Endothelial cell of umbilical vein (primary cell): ENCODE measurements around the gene NUDT2. TPM values are rescaled to one million over a fixed set of nuclear protein-coding genes. Genes with fewer than 3 reads are reported as not detected.

Experiments used
- BruUV-seq: library from RNA; stranded (reverse); fragments of 400-500 nt; replicated peaks from 2 replicates; lab custom pipeline; 2021; lab: Mats Ljungman, UMichigan
- CTCF ChIA-PET: fragments of 300-600, 350-600 bp; sonication (Branson Sonifier 250); formaldehyde crosslinking; loops from one replicate; lab custom pipeline; 2021; ENCODE audit warnings: antibody characterized with exemption, inconsistent platforms; lab: Charles Lee
- POLR2A ChIA-PET: fragments of 300-600, 350-600 bp; sonication (Branson Sonifier 250); formaldehyde crosslinking; loops from one replicate; lab custom pipeline; 2021; ENCODE audit warnings: antibody characterized with exemption, inconsistent platforms; lab: Charles Lee
- DNase-seq: peaks from one replicate; pipeline ENCODE4 v3.0.0-alpha.2; 2011; ENCODE audit warnings: low read depth, low spot score
- FAIRE-seq: peaks from 2 replicates; lab custom pipeline; 2011; peaks lifted over from hg19 to GRCh38; lab: Jason Lieb, UNC
- H2AFZ ChIP-seq: 2 replicates; pipeline ENCODE4 v1.6.0; 2012; ENCODE audit warnings: low read depth, low read length, control low read depth, inconsistent platforms
- H3K27ac ChIP-seq: 2 replicates; pipeline ENCODE4 v1.5.1; 2011; ENCODE audit warnings: low read depth, mild to moderate bottlenecking, control low read depth, low read length, moderate library complexity; ENCODE audit not compliant: insufficient read depth
- H3K27me3 ChIP-seq, 2 experiments: 2 replicates each; pipeline versions ENCODE4 v1.6.0 to v1.6.1; 2011; ENCODE audit warnings: low read length in 2 of 2, mixed read lengths in 1 of 2; ENCODE audit not compliant: control insufficient read depth in 2 of 2, insufficient read depth in 2 of 2
- H3K36me3 ChIP-seq, 2 experiments: 2 replicates in 1 of 2; 3 replicates in 1 of 2; pipeline ENCODE4 v1.5.1; 2011; ENCODE audit warnings: low read length in 2 of 2, mild to moderate bottlenecking in 1 of 2, moderate library complexity in 1 of 2; ENCODE audit not compliant: control insufficient read depth in 2 of 2, insufficient read depth in 2 of 2; ENCODE audit errors: extremely low read depth in 1 of 2
- H3K4me1 ChIP-seq: 3 replicates; pipeline ENCODE4 v1.5.1; 2011; ENCODE audit warnings: mild to moderate bottlenecking, low read length; ENCODE audit not compliant: control insufficient read depth, insufficient read depth; ENCODE audit errors: extremely low read depth
- H3K4me2 ChIP-seq: 2 replicates; pipeline ENCODE4 v1.6.1; 2011; ENCODE audit warnings: low read length, control low read depth, mixed read lengths; ENCODE audit not compliant: insufficient read depth
- H3K4me3 ChIP-seq, 3 experiments: fragments of 200-600 bp in 1 of 3; sonication (generic), shearing (Covaris generic) in 1 of 3; replicated peaks in 1 of 3; 2 replicates each; pipeline ENCODE4 v1.5.1; 2011 to 2016; ENCODE audit warnings: control low read depth in 3 of 3, low read length in 3 of 3, mild to moderate bottlenecking in 2 of 3, inconsistent platforms in 1 of 3, low read depth in 1 of 3, moderate library complexity in 1 of 3; ENCODE audit not compliant: insufficient read depth in 1 of 3
- H3K79me2 ChIP-seq: 2 replicates; pipeline ENCODE4 v1.6.0; 2012; ENCODE audit warnings: low read length, inconsistent platforms; ENCODE audit not compliant: control insufficient read depth, insufficient read depth
- H3K9ac ChIP-seq: replicated peaks from 2 replicates; pipeline ENCODE3; 2011; ENCODE audit warnings: low read length, control low read depth; ENCODE audit not compliant: insufficient read depth; ENCODE audit errors: extremely low read depth
- H3K9me1 ChIP-seq: replicated peaks from 3 replicates; pipeline ENCODE4 v1.6.0; 2011; ENCODE audit warnings: mild to moderate bottlenecking, low read length; ENCODE audit not compliant: control insufficient read depth, insufficient read depth; ENCODE audit errors: extremely low read depth
- H3K9me3 ChIP-seq: replicated peaks from 2 replicates; pipeline ENCODE4 v1.5.1; 2012; ENCODE audit warnings: low read length, inconsistent platforms; ENCODE audit not compliant: control insufficient read depth, insufficient read depth
- H4K20me1 ChIP-seq: replicated peaks from 2 replicates; pipeline ENCODE3; 2011; ENCODE audit warnings: mild to moderate bottlenecking, low read length; ENCODE audit not compliant: control insufficient read depth, insufficient read depth; ENCODE audit errors: extremely low read depth
- EZH2 ChIP-seq: IDR thresholded peaks from 2 replicates; pipeline ENCODE4 v1.6.1; 2012; ENCODE audit warnings: borderline replicate concordance, low read depth, mild to moderate bottlenecking, moderate library complexity, low read length, inconsistent platforms; ENCODE audit not compliant: severe bottlenecking
- FOS ChIP-seq: IDR thresholded peaks from 2 replicates; pipeline ENCODE4 v1.6.1; 2011; ENCODE audit warnings: mild to moderate bottlenecking, low read length, moderate library complexity, borderline replicate concordance; ENCODE audit not compliant: insufficient read depth
- GATA2 ChIP-seq: IDR thresholded peaks from 2 replicates; pipeline ENCODE4 v1.7.0; 2011; ENCODE audit warnings: low read depth, mild to moderate bottlenecking, moderate library complexity, mixed read lengths, low read length; ENCODE audit not compliant: insufficient read length, insufficient read depth
- JUN ChIP-seq: IDR thresholded peaks from 2 replicates; pipeline ENCODE4 v1.6.1; 2011; ENCODE audit warnings: borderline replicate concordance, low read depth; ENCODE audit not compliant: insufficient read length, insufficient read depth
- MYC ChIP-seq: IDR thresholded peaks from one replicate; pipeline ENCODE4 v1.6.1; 2011; ENCODE audit warnings: mild to moderate bottlenecking, low read depth, low read length
- POLR2A ChIP-seq: IDR thresholded peaks from 2 replicates; pipeline ENCODE4 v1.6.1; 2012; ENCODE audit warnings: low read depth, mild to moderate bottlenecking, control low read depth, low read length
- POLR2AphosphoS5 ChIP-seq: IDR thresholded peaks from 2 replicates; pipeline ENCODE4 v1.6.1; 2012; ENCODE audit warnings: low read depth, mild to moderate bottlenecking, control low read depth, low read length, moderate library complexity; ENCODE audit not compliant: insufficient read depth
- dilution Hi-C: fragments of 300-500 bp; cut with MboI; formaldehyde crosslinking; loops from one replicate; pipeline ENCODE4 v1.15.0; 2019; ENCODE audit warnings: low sequenced_read_pairs; ENCODE audit not compliant: extremely low pct_ligation_motif_present
- intact Hi-C: fragments of 100-400 bp; cut with micrococcal nuclease; formaldehyde crosslinking; loops from one replicate; pipeline ENCODE4 v1.10.0; 2022
- polyA plus RNA-seq, 4 experiments: library from polyadenylated mRNA; depleted of rRNA in 3 of 4; stranded (reverse) in 3 of 4; unstranded in 1 of 4; fragments of >200 nt; gene quantifications; 2 replicates each; pipeline versions ENCODE4 v1.2.1 to v1.2.3, GENCODE V29; 2011 to 2012; ENCODE audit warnings: missing spikeins in 1 of 4
- total RNA-seq: library from RNA; stranded (reverse); gene quantifications from 2 replicates; pipeline ENCODE4 v1.2.3, GENCODE V29; 2021
- TF ChIP-seq, protein P1 (sequence below): IDR thresholded peaks from 2 replicates; pipeline ENCODE4 v1.6.1; 2011; ENCODE audit not compliant: insufficient read depth, insufficient read length
- TF ChIP-seq, protein P2 (sequence below), 2 donors: IDR thresholded peaks; 1 replicate in 1 of 2; 2 replicates in 1 of 2; pipeline ENCODE4 v1.5.1; 2011; ENCODE audit warnings: low read length in 2 of 2, mild to moderate bottlenecking in 2 of 2, moderate library complexity in 2 of 2, control low read depth in 1 of 2, inconsistent platforms in 1 of 2, low read depth in 1 of 2; ENCODE audit not compliant: insufficient read depth in 1 of 2; ENCODE audit errors: extremely low read depth in 1 of 2

The NUDT2 gene
- total and polyA plus RNA-seq, 2 donors (not counting 3 experiments of a cell fraction or from before 2014, with no cell fraction given) = 25.1 to 45.2 TPM

DNA sequence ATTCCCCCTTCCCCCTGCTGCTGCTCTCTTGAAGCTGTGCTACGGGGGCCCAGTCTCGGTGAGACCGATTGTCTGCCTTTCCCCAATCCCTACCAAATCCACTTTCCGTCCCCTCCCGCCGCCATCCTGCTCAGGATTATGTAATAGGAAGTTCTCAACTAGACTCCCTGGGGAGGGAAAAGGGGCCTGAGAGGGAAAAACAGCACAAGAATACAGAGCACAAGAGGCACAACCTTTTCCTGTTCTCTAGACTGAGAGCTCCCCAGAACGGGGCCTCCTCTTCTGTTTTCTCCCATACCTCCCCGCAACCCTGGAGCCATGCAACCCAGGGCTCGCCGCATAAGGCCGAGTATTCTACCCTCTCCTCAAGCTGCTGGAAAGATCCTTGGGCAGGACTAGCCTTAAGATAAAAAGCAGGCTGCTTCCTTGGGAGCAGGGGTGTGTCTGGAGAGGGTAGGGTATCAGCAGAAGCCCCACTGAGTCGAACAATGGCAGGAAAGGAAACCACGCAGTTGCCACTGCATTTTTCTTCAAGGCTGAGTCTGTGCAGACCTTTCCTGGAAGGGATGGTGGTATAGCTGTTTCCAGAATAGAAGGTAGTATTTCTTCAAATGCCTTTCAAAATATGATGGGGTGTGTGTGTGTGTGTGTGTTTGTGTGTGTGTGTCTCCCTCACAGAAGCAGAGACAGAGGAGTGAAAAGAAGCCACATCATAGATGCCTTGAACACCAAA, 34.4 kb downstream of the NUDT2 start:
- peak overlapping the region; percentile 16 for H3K4me2 ChIP-seq

More for the DNA sequence above, 34.4 kb downstream of the NUDT2 start:
- DNase-seq (peak; percentile 73), FAIRE-seq (peak; percentile 81)
- CTCF ChIA-PET = interaction anchor here (1.1 to 2.0 kb wide), 4 partner anchors 13 to 228 kb away, joined by 5 to 10 read pairs (median 5); partner anchors contain the start of gene MYORG
- Histone ChIP-seq H3K36me3 (no peaks in the 10 kb centered on the region), H3K9ac (no peak overlapping the region), H3K4me3 (no peak overlapping the region), H4K20me1 (no peaks in the 10 kb centered on the region), H3K9me1 (no peaks in the 10 kb centered on the region), H3K27ac (no peak overlapping the region), H2AFZ (peak overlapping the region; percentile 55), H3K79me2 (no peaks in the 10 kb centered on the region), H3K9me3 (no peaks in the 10 kb centered on the region), H3K4me1 (peaks cover 13% of the 10 kb centered on the region), H3K27me3 (no peaks in the 10 kb centered on the region)
- TF ChIP-seq, protein P1, sequence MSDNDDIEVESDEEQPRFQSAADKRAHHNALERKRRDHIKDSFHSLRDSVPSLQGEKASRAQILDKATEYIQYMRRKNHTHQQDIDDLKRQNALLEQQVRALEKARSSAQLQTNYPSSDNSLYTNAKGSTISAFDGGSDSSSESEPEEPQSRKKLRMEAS = no peak
- TF ChIP-seq GATA2 (no peak), MYC (no peak), FOS (no peak), POLR2AphosphoS5 (no peak), POLR2A (no peak), JUN (no peak), EZH2 (no peak)
- TF ChIP-seq, protein P2, sequence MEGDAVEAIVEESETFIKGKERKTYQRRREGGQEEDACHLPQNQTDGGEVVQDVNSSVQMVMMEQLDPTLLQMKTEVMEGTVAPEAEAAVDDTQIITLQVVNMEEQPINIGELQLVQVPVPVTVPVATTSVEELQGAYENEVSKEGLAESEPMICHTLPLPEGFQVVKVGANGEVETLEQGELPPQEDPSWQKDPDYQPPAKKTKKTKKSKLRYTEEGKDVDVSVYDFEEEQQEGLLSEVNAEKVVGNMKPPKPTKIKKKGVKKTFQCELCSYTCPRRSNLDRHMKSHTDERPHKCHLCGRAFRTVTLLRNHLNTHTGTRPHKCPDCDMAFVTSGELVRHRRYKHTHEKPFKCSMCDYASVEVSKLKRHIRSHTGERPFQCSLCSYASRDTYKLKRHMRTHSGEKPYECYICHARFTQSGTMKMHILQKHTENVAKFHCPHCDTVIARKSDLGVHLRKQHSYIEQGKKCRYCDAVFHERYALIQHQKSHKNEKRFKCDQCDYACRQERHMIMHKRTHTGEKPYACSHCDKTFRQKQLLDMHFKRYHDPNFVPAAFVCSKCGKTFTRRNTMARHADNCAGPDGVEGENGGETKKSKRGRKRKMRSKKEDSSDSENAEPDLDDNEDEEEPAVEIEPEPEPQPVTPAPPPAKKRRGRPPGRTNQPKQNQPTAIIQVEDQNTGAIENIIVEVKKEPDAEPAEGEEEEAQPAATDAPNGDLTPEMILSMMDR (IDR thresholded peaks at IDR 0.05; ENCODE audit: extremely low read depth in 1 of 2, insufficient read depth in 1 of 2, low read depth in 1 of 2, low read length in 2 of 2) = no peak
- intact Hi-C loops (loop anchor here (1.0 kb wide), 1 partner anchor 13 kb away; the partner anchor contains the start of gene MYORG), dilution Hi-C loops (no loop called here)
- BruUV-seq = no TSS peak
- POLR2A ChIA-PET = interaction anchor here (1.1 kb wide), 1 partner anchor 12 kb away, joined by 4 read pairs; the partner anchor contains the start of gene MYORG
